HG02623 (cell line): ENCODE data around the gene EDN2.

Source experiments
- ATAC-seq: cut with Tn5 transposase; IDR thresholded peaks from one replicate; pipeline ENCODE4 v1.9.1; 2021; ENCODE audit warnings: moderate library complexity; ENCODE audit not compliant: unreplicated experiment

The EDN2 gene

GRCh38 chr1:41518471-41518870 lies 34.0 kb upstream of the EDN2 start:
- no peak for ATAC-seq

GRCh38 chr1:41517062-41517438 lies 32.6 kb upstream of the EDN2 start:
- ATAC-seq: no peak

- ATAC-seq: peak; percentile 65
Observed at GRCh38 chr1:41516168-41517061, 31.9 kb upstream of the EDN2 start.

- no peak for ATAC-seq
Observed at GRCh38 chr1:41515778-41516167, 31.3 kb upstream of the EDN2 start.

GRCh38 chr1:41515131-41515678 lies 30.7 kb upstream of the EDN2 start:
- ATAC-seq: no peak

- no peak for ATAC-seq
Observed at GRCh38 chr1:41514381-41514780, 29.9 kb upstream of the EDN2 start.

- ATAC-seq: no peak
Observed at GRCh38 chr1:41513383-41513735, 28.9 kb upstream of the EDN2 start.

GRCh38 chr1:41512701-41513382 lies 28.4 kb upstream of the EDN2 start:
- ATAC-seq: no peak

DNA sequence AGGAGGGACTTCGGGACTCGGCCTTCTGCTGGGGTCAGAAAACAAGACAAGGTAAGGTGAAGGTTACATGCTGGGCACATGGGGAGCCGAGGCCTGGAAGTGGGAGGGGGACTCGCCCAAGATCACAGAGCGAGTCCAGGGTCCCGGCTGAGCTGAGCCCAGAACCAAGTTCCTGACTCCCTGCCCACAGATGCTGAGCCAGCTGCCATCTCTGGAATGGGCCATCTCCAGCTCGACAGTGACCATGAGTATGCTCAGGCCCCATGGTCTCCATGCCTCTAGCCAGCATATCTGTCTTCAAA lies 26.7 kb upstream of the EDN2 start:
- no peak for ATAC-seq

DNA sequence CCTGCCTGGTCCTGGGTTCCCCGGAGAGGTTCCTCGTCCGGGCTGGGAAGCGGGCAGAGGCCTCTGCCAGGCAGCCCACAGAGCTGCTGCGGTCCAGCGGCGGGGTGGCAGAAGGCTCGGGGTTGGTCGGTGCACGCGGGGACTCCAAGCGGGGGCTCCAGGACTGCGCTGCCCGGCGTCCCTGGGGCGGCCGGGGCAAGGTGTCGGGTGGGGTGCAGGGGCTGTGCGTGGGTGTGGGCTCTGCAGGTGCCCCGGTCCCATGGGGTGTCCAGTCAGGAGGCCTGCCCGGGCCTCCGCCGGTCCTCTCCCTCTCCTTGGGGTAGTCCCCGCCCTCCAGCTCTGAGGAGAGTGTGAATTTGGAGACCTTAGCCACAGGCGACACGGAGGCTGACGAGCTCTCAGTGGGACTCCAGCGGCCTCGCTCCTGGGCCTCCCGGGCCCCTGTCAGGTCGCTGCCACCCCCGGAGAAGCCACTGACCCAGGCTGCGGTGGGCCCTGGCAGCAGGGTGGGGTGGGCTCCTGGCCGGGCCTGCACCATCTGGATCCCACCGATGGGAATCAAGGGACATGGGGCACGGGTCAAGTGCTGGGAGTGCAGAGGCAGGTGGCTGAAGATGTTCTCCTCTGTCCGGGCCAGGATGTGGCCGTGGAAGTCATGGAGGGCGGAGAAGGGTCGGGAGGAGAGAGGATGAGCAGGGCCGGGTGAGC lies 26.2 kb upstream of the EDN2 start:
- ATAC-seq: no peak

- ATAC-seq: no peak
Observed at GRCh38 chr1:41509270-41509671, 24.8 kb upstream of the EDN2 start.

DNA sequence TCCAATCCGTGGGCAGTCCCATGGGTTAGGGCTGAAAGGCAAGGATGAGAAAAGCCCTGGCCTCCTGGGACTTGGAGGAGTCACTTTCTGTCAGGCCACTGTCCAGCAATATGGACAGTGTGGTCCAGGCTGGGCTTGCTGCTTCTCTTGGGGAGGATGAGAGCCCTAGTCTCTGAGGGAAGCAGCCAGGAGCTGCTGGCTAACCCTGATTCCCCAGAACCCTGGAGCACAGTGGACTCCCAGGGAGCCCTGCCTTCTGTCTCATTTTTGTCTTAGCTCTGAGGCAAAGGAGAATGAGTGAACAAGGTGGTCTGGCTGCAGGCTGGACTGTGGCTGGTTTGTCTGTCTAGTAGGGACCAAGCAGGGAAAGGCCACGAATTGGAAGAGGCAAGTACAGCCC lies 23.8 kb upstream of the EDN2 start:
- ATAC-seq: no peak

DNA sequence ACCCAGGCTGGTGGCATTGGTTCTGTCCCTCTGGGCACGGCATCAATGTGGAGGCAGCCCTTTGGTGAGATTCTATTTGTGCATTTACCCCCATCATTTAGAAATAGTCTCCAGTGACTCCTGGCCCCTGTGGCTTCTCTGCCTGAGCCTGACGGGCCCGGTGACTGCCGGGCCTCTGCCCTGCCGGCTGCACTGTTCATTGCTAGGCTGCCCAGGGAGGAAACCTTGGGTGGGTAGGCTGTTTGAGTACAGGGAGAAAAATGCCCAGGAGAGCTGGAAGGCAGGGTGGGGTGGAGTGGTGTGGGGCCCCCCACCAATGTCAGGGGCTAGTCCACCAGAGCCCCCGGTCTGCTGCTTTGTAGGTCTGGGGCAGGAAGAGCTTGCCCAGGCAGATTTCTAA lies 23.4 kb upstream of the EDN2 start:
- ATAC-seq: no peak

- no peak for ATAC-seq
Observed at GRCh38 chr1:41507110-41507720, 22.7 kb upstream of the EDN2 start.

- no peak for ATAC-seq
Observed at GRCh38 chr1:41504114-41505035, 19.9 kb upstream of the EDN2 start.

DNA sequence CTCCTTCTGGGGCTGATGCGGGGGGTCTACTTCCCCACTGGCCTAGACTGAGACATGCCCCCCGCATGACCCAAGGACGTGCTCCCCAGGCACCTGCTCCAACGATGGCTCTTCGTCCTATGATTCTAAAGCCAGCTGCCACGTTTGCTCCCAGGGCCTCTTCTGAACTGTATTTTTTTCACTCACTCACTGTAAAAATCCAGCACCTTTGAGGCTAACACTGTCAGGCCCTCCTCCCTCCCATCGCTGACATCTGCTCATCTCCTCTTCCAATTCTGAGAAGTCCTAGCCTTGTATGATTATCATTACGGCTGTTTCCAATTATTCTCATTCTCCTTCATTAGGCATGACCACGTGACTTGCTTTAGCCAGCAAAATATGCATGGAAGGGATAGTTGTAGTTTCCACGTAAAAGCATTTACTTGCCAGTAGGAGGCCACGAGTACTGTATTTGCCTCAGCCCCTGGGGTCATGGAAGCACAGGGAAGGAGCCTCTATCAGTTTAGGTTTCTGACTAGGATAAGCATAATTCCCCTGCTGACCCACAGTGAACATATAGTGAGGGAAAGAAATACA lies 19.1 kb upstream of the EDN2 start:
- no peak for ATAC-seq

GRCh38 chr1:41502912-41503311 lies 18.4 kb upstream of the EDN2 start:
- ATAC-seq: no peak

DNA sequence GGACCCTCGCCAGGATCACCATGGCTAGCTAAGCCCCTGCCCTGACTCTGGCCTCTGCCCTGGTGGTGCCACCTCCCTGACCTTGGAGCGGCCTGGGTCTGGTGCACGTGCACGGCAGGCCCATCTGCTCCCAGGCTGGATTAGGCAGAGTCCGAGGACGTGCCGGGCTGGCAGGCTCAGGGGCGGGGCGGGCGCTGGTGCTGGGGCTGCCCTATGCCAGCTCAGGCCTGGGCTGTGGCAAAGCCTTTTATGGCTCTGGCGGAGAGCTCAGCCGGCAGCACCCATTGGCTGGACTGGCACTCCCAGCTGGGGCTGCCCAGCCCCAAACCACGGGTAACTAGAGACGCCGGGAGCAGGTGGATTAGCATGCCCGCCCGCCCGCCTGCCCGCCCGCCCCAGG lies 17.1 kb upstream of the EDN2 start:
- ATAC-seq: no peak

- no peak for ATAC-seq
Observed at GRCh38 chr1:41500781-41501518, 16.5 kb upstream of the EDN2 start.
